Glomerular endothelial cell (primary cell): ENCODE data around the gene ANKRD63. TPM values are rescaled to one million over a fixed set of nuclear protein-coding genes. Genes with fewer than 3 reads are reported as not detected.

Experiments
- DNase-seq: peaks from one replicate; pipeline ENCODE4 v3.0.0-alpha.2; 2011; ENCODE audit warnings: low read depth, low spot score; ENCODE audit errors: extremely low read depth
- total RNA-seq: library from RNA; depleted of rRNA; stranded (reverse); fragments of >200 nt; gene quantifications from 2 replicates; pipeline ENCODE4 v1.2.3, GENCODE V29; 2015

The ANKRD63 gene
- total RNA-seq, 1 donor from 2014 or later = 0.18 TPM

DNA sequence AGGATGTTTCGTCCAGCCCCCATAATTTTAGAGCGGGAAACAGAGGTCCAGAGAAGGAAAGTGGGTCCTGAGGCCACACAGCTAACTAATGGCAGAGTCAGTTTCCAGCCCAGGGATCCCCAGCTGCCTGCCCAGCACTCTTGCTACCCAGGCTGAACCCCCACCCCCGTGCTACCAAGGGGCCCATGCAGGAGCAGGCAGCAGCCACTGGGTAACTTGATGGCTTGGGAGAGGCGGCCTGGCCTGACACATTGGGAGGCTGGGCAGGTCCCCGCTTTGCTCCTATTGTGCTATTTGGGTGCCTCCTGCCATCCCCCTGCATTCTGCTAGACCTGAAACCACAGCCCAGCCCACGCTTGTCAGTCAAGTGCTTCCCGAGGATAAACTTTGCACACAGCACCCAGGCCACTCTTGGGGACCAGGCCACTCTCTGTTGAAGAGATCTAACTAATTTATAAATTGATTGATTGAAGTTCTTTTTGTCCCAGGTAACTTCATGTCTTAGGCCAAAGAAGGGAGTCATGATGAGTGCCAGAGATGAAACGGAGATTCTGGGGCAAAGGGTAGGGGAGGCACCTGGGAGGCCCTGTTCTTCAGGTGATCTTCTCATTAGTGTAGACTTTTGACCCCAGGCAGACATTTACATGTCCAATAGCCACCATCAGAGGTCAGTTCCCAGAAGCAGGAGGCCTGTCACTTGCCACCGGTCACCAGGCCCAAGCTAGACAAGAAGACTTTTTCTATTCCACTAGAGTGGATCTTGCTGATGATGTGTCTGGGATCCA lies 37.0 kb downstream of the ANKRD63 start:
- DNase-seq = no peak

DNA sequence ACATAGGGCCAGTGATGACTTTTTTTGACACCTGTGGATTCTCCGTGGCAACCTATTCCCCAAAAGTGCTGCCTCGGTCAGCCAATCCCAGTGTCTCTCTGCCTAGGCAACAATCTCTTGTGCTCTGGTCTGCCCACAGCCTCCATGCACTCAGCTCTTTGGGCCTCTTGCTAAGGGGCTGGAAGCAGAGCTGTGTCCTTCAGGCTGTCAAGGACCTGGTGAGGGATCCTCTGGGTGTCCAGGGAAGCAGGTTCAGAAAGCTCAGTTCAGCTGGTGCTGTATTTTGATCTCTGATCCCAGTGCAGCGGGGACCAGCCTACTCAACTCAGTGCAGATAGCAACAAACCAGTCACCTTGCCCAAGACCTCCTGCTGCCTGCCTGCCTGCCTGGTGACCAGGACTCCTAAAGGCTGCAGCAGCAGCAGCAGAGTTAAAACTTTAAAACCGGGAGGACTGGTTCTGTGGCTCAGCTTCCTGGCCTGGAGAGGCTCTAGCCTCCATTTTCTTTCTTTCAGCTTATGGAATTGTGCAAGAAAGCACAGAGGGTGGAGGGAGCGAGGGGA lies 37.8 kb downstream of the ANKRD63 start:
- no peak for DNase-seq

DNA sequence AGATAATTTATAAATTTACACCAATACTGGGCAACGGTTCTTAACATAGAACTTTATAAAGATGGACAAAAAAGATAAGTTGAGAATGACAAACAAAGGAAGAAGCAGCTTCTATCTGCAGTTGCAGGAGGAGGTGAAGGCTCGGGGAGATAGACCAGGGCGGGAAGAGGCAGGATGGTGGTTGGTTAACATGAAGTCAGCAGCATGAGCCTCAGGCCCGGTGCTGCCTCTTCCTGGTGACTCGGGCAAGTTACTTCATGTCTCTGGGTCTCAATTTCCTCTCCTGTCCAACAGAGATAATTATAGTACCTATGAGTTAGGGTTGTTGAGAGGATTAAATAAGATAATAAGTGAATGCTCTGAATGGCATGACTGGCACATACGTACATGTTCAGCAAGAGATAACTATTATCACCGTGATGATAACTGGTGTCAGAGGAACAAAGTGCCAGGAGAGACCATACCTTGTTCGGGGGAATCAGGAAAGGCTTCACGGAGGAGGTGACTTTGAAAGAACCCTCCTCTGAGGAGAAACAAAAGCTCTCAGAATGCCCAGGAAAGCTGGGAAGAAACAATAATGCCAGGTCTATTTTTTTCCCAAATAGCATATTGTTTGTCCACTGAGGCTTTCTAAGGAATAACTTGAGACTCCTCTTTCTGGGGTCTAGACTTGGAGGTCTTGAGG lies 39.6 kb downstream of the ANKRD63 start:
- DNase-seq = no peak

- no peak for DNase-seq
Observed at GRCh38 chr15:40242601-40243000, 40.3 kb downstream of the ANKRD63 start.

DNA sequence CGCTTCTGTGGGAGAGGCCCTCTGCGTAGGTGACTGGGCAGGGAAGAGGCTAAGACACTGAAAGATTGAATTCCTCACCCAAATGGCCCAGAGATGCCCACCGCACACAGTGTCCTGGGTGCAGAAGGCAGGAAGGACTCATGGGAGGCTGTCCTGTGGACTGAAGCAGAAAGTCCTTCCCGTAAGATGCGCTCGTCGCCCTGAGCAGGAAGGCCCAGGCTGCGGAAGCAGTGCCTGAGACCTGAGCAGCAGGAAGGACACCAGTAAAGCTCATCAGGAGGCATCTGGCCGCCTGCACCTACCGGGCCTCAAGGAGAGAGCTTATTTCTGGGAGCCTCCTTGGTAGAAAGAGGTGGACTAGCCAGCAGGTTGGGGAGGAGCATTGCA lies 40.7 kb downstream of the ANKRD63 start:
- DNase-seq = no peak

- DNase-seq = no peak
Observed at GRCh38 chr15:40241269-40242212, 41.3 kb downstream of the ANKRD63 start.

DNA sequence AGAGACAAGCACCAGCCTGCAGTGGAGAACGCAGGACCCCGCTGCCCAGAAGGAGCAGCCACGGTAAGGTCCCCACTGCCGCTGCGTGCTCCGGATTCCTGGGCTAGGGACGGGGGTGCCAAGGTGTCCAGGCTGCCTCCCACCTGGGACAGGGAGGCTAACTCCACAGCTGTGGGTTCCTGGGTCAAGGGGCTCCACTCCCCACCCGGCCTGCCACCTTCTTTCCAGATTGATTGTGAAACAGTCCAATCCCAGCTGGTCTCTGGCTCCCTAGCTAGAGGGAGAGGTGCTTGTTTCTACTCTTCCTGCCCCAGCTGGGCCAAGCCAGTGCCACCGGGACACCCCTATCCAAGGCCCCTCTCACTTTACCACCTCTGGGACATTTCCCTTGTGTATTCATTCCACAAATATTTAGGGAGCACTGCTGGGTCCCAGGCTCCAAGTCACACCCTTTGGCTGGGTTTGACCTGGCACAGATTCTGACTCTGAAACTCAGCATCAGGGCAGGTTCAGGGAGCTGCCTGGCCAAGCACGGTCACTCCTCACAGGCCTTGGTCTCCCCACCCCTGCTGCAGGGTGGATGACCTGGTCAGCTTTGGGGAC lies 42.1 kb downstream of the ANKRD63 start:
- DNase-seq = no peak

- DNase-seq = no peak
Observed at GRCh38 chr15:40239693-40240618, 42.9 kb downstream of the ANKRD63 start.

GRCh38 chr15:40239404-40239692 lies 43.5 kb downstream of the ANKRD63 start:
- DNase-seq = no peak

GRCh38 chr15:40238532-40239403 lies 44.1 kb downstream of the ANKRD63 start, which contains the start of gene PAK6:
Gene PAK6 (plus strand): TSS chr15:40239063. CDS start chr15:40264786, 25,723 bp downstream.
- no peak for DNase-seq

- DNase-seq = no peak
Observed at GRCh38 chr15:40235201-40235885, 47.5 kb downstream of the ANKRD63 start.

- DNase-seq = no peak
Observed at GRCh38 chr15:40234783-40235182, 48.1 kb downstream of the ANKRD63 start.

GRCh38 chr15:40233727-40234577 lies 48.9 kb downstream of the ANKRD63 start:
- no peak for DNase-seq

- no peak for DNase-seq
Observed at GRCh38 chr15:40232625-40233070, 50.2 kb downstream of the ANKRD63 start.
